Astrocyte (in vitro differentiated cells and primary cell): ENCODE data around the gene SLC35B1. TPM values are rescaled to one million over a fixed set of nuclear protein-coding genes. Genes with fewer than 3 reads are reported as not detected.

Experiments used
- DNase-seq: peaks from one replicate; pipeline ENCODE4 v3.0.0-alpha.2; 2010; ENCODE audit warnings: low read depth
- FAIRE-seq: peaks from 2 replicates; lab custom pipeline; 2011; peaks lifted over from hg19 to GRCh38; lab: Jason Lieb, UNC
- H2AFZ ChIP-seq: 2 replicates; pipeline ENCODE4 v1.6.0; 2012; ENCODE audit warnings: low read depth, low read length, inconsistent platforms
- H3K27ac ChIP-seq: 2 replicates; pipeline ENCODE4 v1.5.1; 2011; ENCODE audit warnings: low read depth, low read length, inconsistent platforms
- H3K27me3 ChIP-seq: 2 replicates; pipeline ENCODE4 v1.6.0; 2011; ENCODE audit warnings: low read length, inconsistent platforms; ENCODE audit not compliant: insufficient read depth
- H3K36me3 ChIP-seq: 2 replicates; pipeline ENCODE4 v1.5.1; 2011; ENCODE audit warnings: low read length, inconsistent platforms; ENCODE audit not compliant: insufficient read depth
- H3K4me1 ChIP-seq: 2 replicates; pipeline ENCODE4 v1.5.1; 2011; ENCODE audit warnings: low read length, inconsistent platforms; ENCODE audit not compliant: insufficient read depth
- H3K4me2 ChIP-seq: 2 replicates; pipeline ENCODE4 v1.6.0; 2012; ENCODE audit warnings: low read length, inconsistent platforms
- H3K4me3 ChIP-seq: 2 replicates; pipeline ENCODE4 v1.5.1; 2011; ENCODE audit warnings: low read depth, mild to moderate bottlenecking, low read length, inconsistent platforms; ENCODE audit not compliant: insufficient read depth
- H3K79me2 ChIP-seq: 2 replicates; pipeline ENCODE4 v1.6.0; 2012; ENCODE audit warnings: mild to moderate bottlenecking, low read length, inconsistent platforms; ENCODE audit not compliant: insufficient read depth
- H3K9ac ChIP-seq: 2 replicates; pipeline ENCODE4 v1.6.0; 2012; ENCODE audit warnings: mild to moderate bottlenecking, low read length, inconsistent platforms
- H3K9me3 ChIP-seq: 2 replicates; pipeline ENCODE4 v1.5.1; 2012; ENCODE audit warnings: low read depth, mild to moderate bottlenecking, low read length, inconsistent platforms; ENCODE audit not compliant: insufficient read depth
- H4K20me1 ChIP-seq: 2 replicates; pipeline ENCODE4 v1.6.0; 2012; ENCODE audit warnings: low read length, inconsistent platforms; ENCODE audit not compliant: insufficient read depth
- H3K27ac Mint-ChIP-seq: one replicate; pipeline ENCODE4 v1.8.0; 2021; ENCODE audit warnings: mild to moderate bottlenecking, mixed read lengths; ENCODE audit not compliant: unreplicated experiment
- H3K27me3 Mint-ChIP-seq: one replicate; pipeline ENCODE4 v1.8.0; 2021; ENCODE audit warnings: low read depth, mixed read lengths; ENCODE audit not compliant: unreplicated experiment
- H3K36me3 Mint-ChIP-seq: one replicate; pipeline ENCODE4 v1.8.0; 2021; ENCODE audit warnings: low read depth, mixed read lengths; ENCODE audit not compliant: unreplicated experiment
- H3K4me1 Mint-ChIP-seq: one replicate; pipeline ENCODE4 v1.8.0; 2021; ENCODE audit warnings: low read depth, mixed read lengths; ENCODE audit not compliant: unreplicated experiment
- H3K4me3 Mint-ChIP-seq: one replicate; pipeline ENCODE4 v1.8.0; 2021; ENCODE audit warnings: mild to moderate bottlenecking, moderate library complexity, mixed read lengths; ENCODE audit not compliant: unreplicated experiment
- H3K9me3 Mint-ChIP-seq: one replicate; pipeline ENCODE4 v1.8.0; 2021; ENCODE audit warnings: mild to moderate bottlenecking, mixed read lengths; ENCODE audit not compliant: unreplicated experiment
- CTCF ChIP-seq: IDR thresholded peaks from 2 replicates; pipeline ENCODE4 v1.5.1; 2011; ENCODE audit warnings: low read depth, mild to moderate bottlenecking, inconsistent platforms, low read length, moderate library complexity; ENCODE audit not compliant: insufficient read depth
- EZH2 ChIP-seq: IDR thresholded peaks from 2 replicates; pipeline ENCODE4 v1.6.1; 2012; ENCODE audit warnings: mild to moderate bottlenecking, low read length, inconsistent platforms; ENCODE audit not compliant: insufficient read depth
- total RNA-seq: library from RNA; stranded (reverse); gene quantifications from 2 replicates; pipeline ENCODE4 v1.2.1, GENCODE V29; 2021

The SLC35B1 gene
- total RNA-seq, 1 donor from 2014 or later = 61.1 TPM

- Mint-ChIP-seq H3K36me3 (peaks cover 5% of the 10 kb centered on the region), H3K4me3 (no peak overlapping the region), H3K4me1 (peaks cover 15% of the 10 kb centered on the region), H3K9me3 (no peaks in the 10 kb centered on the region), H3K27ac (no peak overlapping the region), H3K27me3 (no peaks in the 10 kb centered on the region)
- TF ChIP-seq EZH2 (no peak), CTCF (no peak)
- Histone ChIP-seq H3K4me1 (no peaks in the 10 kb centered on the region), H3K4me2 (no peak overlapping the region), H4K20me1 (peaks cover 4% of the 10 kb centered on the region), H2AFZ (no peak overlapping the region), H3K79me2 (no peaks in the 10 kb centered on the region), H3K9ac (no peak overlapping the region), H3K4me3 (no peak overlapping the region), H3K9me3 (no peaks in the 10 kb centered on the region), H3K36me3 (no peaks in the 10 kb centered on the region), H3K27ac (no peak overlapping the region), H3K27me3 (no peaks in the 10 kb centered on the region)
- DNase-seq (no peak), FAIRE-seq (no peak)
These were observed 32.0 kb upstream of the SLC35B1 start for GRCh38 chr17:49739641-49740271.

- no peaks in the 10 kb centered on the region for H3K36me3 ChIP-seq
- DNase-seq (no peak), FAIRE-seq (no peak)
- no peaks in the 10 kb centered on the region for H3K9me3 Mint-ChIP-seq
- H3K9ac ChIP-seq = no peak overlapping the region
- H3K4me2 ChIP-seq = no peak overlapping the region
- TF ChIP-seq EZH2 = no peak
- H3K4me3 ChIP-seq = no peak overlapping the region
- H3K9me3 ChIP-seq = no peaks in the 10 kb centered on the region
- H3K36me3 Mint-ChIP-seq = peaks cover 5% of the 10 kb centered on the region
- no peaks in the 10 kb centered on the region for H3K4me1 ChIP-seq
- H2AFZ ChIP-seq = no peak overlapping the region
- H3K27me3 ChIP-seq = no peaks in the 10 kb centered on the region
- no peak overlapping the region for H3K27ac ChIP-seq
- peaks cover 4% of the 10 kb centered on the region for H4K20me1 ChIP-seq
- peaks cover 15% of the 10 kb centered on the region for H3K4me1 Mint-ChIP-seq
- no peaks in the 10 kb centered on the region for H3K79me2 ChIP-seq
- no peaks in the 10 kb centered on the region for H3K27me3 Mint-ChIP-seq
- H3K4me3 Mint-ChIP-seq = no peak overlapping the region
- no peak overlapping the region for H3K27ac Mint-ChIP-seq
These were observed 30.8 kb upstream of the SLC35B1 start for GRCh38 chr17:49738456-49739163.

- no peaks in the 10 kb centered on the region for H3K36me3 ChIP-seq
- no peak overlapping the region for H3K27ac ChIP-seq
- Mint-ChIP-seq H3K36me3 (peaks cover 6% of the 10 kb centered on the region), H3K4me1 (no peaks in the 10 kb centered on the region), H3K9me3 (no peaks in the 10 kb centered on the region), H3K4me3 (no peak overlapping the region), H3K27ac (no peak overlapping the region), H3K27me3 (no peaks in the 10 kb centered on the region)
- H3K9ac ChIP-seq = no peak overlapping the region
- H3K79me2 ChIP-seq = no peaks in the 10 kb centered on the region
- H2AFZ ChIP-seq = no peak overlapping the region
- no peaks in the 10 kb centered on the region for H3K4me1 ChIP-seq
- H3K9me3 ChIP-seq = no peaks in the 10 kb centered on the region
- DNase-seq (no peak), FAIRE-seq (no peak)
- H3K27me3 ChIP-seq = no peaks in the 10 kb centered on the region
- no peak for TF ChIP-seq CTCF
- peaks cover 4% of the 10 kb centered on the region for H4K20me1 ChIP-seq
- H3K4me3 ChIP-seq = no peak overlapping the region
- H3K4me2 ChIP-seq = no peak overlapping the region
These were observed 27.0 kb upstream of the SLC35B1 start for GRCh38 chr17:49734515-49735490.
